ENCODE data around the gene IRF7. TPM values are rescaled to one million over a fixed set of nuclear protein-coding genes. Genes with fewer than 3 reads are reported as not detected.

The IRF7 gene
- total RNA-seq, 1 experiment from 2014 or later: 8.8 TPM

- intact Hi-C loops (cut with micrococcal nuclease; ENCODE audit: unreplicated experiment): no loop called here
- no peaks in the 10 kb centered on the region for H3K4me1 ChIP-seq (ENCODE audit: insufficient read depth, low read length, poor library complexity, severe bottlenecking)
- ChIA-PET POLR2A (ENCODE audit: low non-redundant PET) (no interaction called here), CTCF (no interaction called here)
- peaks cover 56% of the 10 kb centered on the region for H3K36me3 ChIP-seq (ENCODE audit: insufficient read depth, low read length, poor library complexity, severe bottlenecking)
- TF ChIP-seq EZH2 (IDR thresholded peaks at IDR 0.05; ENCODE audit: borderline replicate concordance, low read depth, low read length, poor library complexity, severe bottlenecking): no peak
- no peak for TF ChIP-seq CTCF (conservative IDR thresholded peaks at IDR 0.05; ENCODE audit: low read depth, low read length)
- no peaks in the 10 kb centered on the region for H3K27me3 ChIP-seq (replicated peaks; ENCODE audit: insufficient read depth, low read depth, low read length, poor library complexity)
- no peaks in the 10 kb centered on the region for H3K9me3 ChIP-seq (ENCODE audit: low read depth, low read length, poor library complexity, severe bottlenecking)
- BruUV-seq (replicated peaks): no TSS peak
- DNase-seq (ENCODE audit: low spot score): no peak
- no peak overlapping the region for H3K4me3 ChIP-seq (ENCODE audit: low read depth, low read length, poor library complexity, severe bottlenecking)
- H3K27ac ChIP-seq (ENCODE audit: low read depth, low read length, poor library complexity, severe bottlenecking): no peak overlapping the region
Measured at GRCh38 chr11:587978-588380, 27.8 kb downstream of the IRF7 start.

GRCh38 chr11:587546-587945 lies 28.2 kb downstream of the IRF7 start:
- intact Hi-C loops (cut with micrococcal nuclease; ENCODE audit: unreplicated experiment): no loop called here
- H3K27ac ChIP-seq (ENCODE audit: low read depth, low read length, poor library complexity, severe bottlenecking): no peak overlapping the region

GRCh38 chr11:586376-587316 lies 29.1 kb downstream of the IRF7 start:
- intact Hi-C loops (cut with micrococcal nuclease; ENCODE audit: unreplicated experiment): no loop called here
- POLR2A ChIA-PET (ENCODE audit: low non-redundant PET): interaction anchor here (0.6 kb wide), 1 partner anchor 1129 kb away, joined by 3 read pairs; no protein-coding TSS in a partner anchor
- TF ChIP-seq EZH2 (IDR thresholded peaks at IDR 0.05; ENCODE audit: borderline replicate concordance, low read depth, low read length, poor library complexity, severe bottlenecking): no peak
- TF ChIP-seq CTCF (conservative IDR thresholded peaks at IDR 0.05; ENCODE audit: low read depth, low read length): no peak
- BruUV-seq (replicated peaks): no TSS peak
- no peak for DNase-seq (ENCODE audit: low spot score)
- peaks cover 46% of the 10 kb centered on the region for H3K36me3 ChIP-seq (ENCODE audit: insufficient read depth, low read length, poor library complexity, severe bottlenecking)
- H3K27me3 ChIP-seq (replicated peaks; ENCODE audit: insufficient read depth, low read depth, low read length, poor library complexity): no peaks in the 10 kb centered on the region
- CTCF ChIA-PET: no interaction called here
- H3K9me3 ChIP-seq (ENCODE audit: low read depth, low read length, poor library complexity, severe bottlenecking): no peaks in the 10 kb centered on the region
- H3K4me3 ChIP-seq (ENCODE audit: low read depth, low read length, poor library complexity, severe bottlenecking): no peak overlapping the region
- no peaks in the 10 kb centered on the region for H3K4me1 ChIP-seq (ENCODE audit: insufficient read depth, low read length, poor library complexity, severe bottlenecking)
- no peak overlapping the region for H3K27ac ChIP-seq (ENCODE audit: low read depth, low read length, poor library complexity, severe bottlenecking)

More at GRCh38 chr11:587546-587945, 28.2 kb downstream of the IRF7 start:
- peaks cover 52% of the 10 kb centered on the region for H3K36me3 ChIP-seq (ENCODE audit: insufficient read depth, low read length, poor library complexity, severe bottlenecking)
- BruUV-seq (replicated peaks): no TSS peak
- no peak for TF ChIP-seq EZH2 (IDR thresholded peaks at IDR 0.05; ENCODE audit: borderline replicate concordance, low read depth, low read length, poor library complexity, severe bottlenecking)
- POLR2A ChIA-PET (ENCODE audit: low non-redundant PET): no interaction called here
- CTCF ChIA-PET: no interaction called here
- H3K4me1 ChIP-seq (ENCODE audit: insufficient read depth, low read length, poor library complexity, severe bottlenecking): no peaks in the 10 kb centered on the region
- H3K27me3 ChIP-seq (replicated peaks; ENCODE audit: insufficient read depth, low read depth, low read length, poor library complexity): no peaks in the 10 kb centered on the region
- H3K9me3 ChIP-seq (ENCODE audit: low read depth, low read length, poor library complexity, severe bottlenecking): no peaks in the 10 kb centered on the region
- no peak for DNase-seq (ENCODE audit: low spot score)
- no peak overlapping the region for H3K4me3 ChIP-seq (ENCODE audit: low read depth, low read length, poor library complexity, severe bottlenecking)

All from A673 (cell line).